ENCODE measurements around the gene TSR2. TPM values are rescaled to one million over a fixed set of nuclear protein-coding genes. Genes with fewer than 3 reads are reported as not detected.

Gene TSR2
- total RNA-seq, 1 experiment from 2014 or later: 53.0 TPM

- Histone ChIP-seq H3K27me3 (ENCODE audit: insufficient read depth, low read depth) (peaks cover 28% of the 10 kb centered on the region), H3K4me2 (no peak overlapping the region), H3K4me1 (replicated peaks; ENCODE audit: insufficient read depth) (no peaks in the 10 kb centered on the region), H4K20me1 (ENCODE audit: insufficient read depth) (no peaks in the 10 kb centered on the region), H3K36me3 (ENCODE audit: low read depth) (no peaks in the 10 kb centered on the region), H3K9me2 (ENCODE audit: insufficient read depth) (no peaks in the 10 kb centered on the region), H3F3A (ENCODE audit: insufficient read depth, low read depth) (no peaks in the 10 kb centered on the region), H3K9me3 (ENCODE audit: insufficient read depth, low read depth) (no peaks in the 10 kb centered on the region), H3K4me3 (no peak overlapping the region), H3K27ac (no peak overlapping the region), H2AFZ (no peak overlapping the region), H3K79me2 (ENCODE audit: low read depth) (no peaks in the 10 kb centered on the region)
- BruUV-seq (replicated peaks): no TSS peak
- no peak for DNase-seq
- CTCF ChIA-PET: no interaction called here
- no peak for TF ChIP-seq EZH2 (IDR thresholded peaks at IDR 0.05; ENCODE audit: low read depth)
- TF ChIP-seq CTCF (conservative IDR thresholded peaks at IDR 0.05): no peak
- intact Hi-C loops (cut with micrococcal nuclease; ENCODE audit: unreplicated experiment): no loop called here
- POLR2A ChIA-PET (ENCODE audit: unreplicated experiment): no interaction called here
Measured at GRCh38 chrX:54416965-54417364, 23.2 kb upstream of the TSR2 start.

GRCh38 chrX:54419559-54420302, 20.5 kb upstream of the TSR2 start:
- POLR2A ChIA-PET (ENCODE audit: unreplicated experiment): no interaction called here
- CTCF ChIA-PET: no interaction called here
- Histone ChIP-seq H3K4me1 (replicated peaks; ENCODE audit: insufficient read depth) (no peaks in the 10 kb centered on the region), H3K27me3 (ENCODE audit: insufficient read depth, low read depth) (peaks cover 19% of the 10 kb centered on the region), H3K4me2 (no peak overlapping the region), H4K20me1 (ENCODE audit: insufficient read depth) (no peaks in the 10 kb centered on the region), H3K79me2 (ENCODE audit: low read depth) (no peaks in the 10 kb centered on the region), H3K9me3 (ENCODE audit: insufficient read depth, low read depth) (no peaks in the 10 kb centered on the region), H3K4me3 (no peak overlapping the region), H3K27ac (no peak overlapping the region), H2AFZ (no peak overlapping the region), H3K9me2 (ENCODE audit: insufficient read depth) (no peaks in the 10 kb centered on the region), H3F3A (ENCODE audit: insufficient read depth, low read depth) (no peaks in the 10 kb centered on the region), H3K36me3 (ENCODE audit: low read depth) (no peaks in the 10 kb centered on the region)
- TF ChIP-seq CTCF (conservative IDR thresholded peaks at IDR 0.05) (no peak), EZH2 (IDR thresholded peaks at IDR 0.05; ENCODE audit: low read depth) (no peak)
- intact Hi-C loops (cut with micrococcal nuclease; ENCODE audit: unreplicated experiment): no loop called here
- no peak for DNase-seq
- BruUV-seq (replicated peaks): no TSS peak

GRCh38 chrX:54422168-54422567, 18.0 kb upstream of the TSR2 start:
- Histone ChIP-seq H4K20me1 (ENCODE audit: insufficient read depth) (no peaks in the 10 kb centered on the region), H3F3A (ENCODE audit: insufficient read depth, low read depth) (no peaks in the 10 kb centered on the region), H3K27me3 (ENCODE audit: insufficient read depth, low read depth) (no peaks in the 10 kb centered on the region), H3K27ac (no peak overlapping the region), H3K36me3 (ENCODE audit: low read depth) (no peaks in the 10 kb centered on the region), H3K9me2 (ENCODE audit: insufficient read depth) (no peaks in the 10 kb centered on the region), H3K4me2 (no peak overlapping the region), H3K4me3 (no peak overlapping the region), H3K79me2 (ENCODE audit: low read depth) (no peaks in the 10 kb centered on the region), H3K4me1 (replicated peaks; ENCODE audit: insufficient read depth) (no peaks in the 10 kb centered on the region), H3K9me3 (ENCODE audit: insufficient read depth, low read depth) (no peaks in the 10 kb centered on the region), H2AFZ (no peak overlapping the region)
- POLR2A ChIA-PET (ENCODE audit: unreplicated experiment): no interaction called here
- CTCF ChIA-PET: no interaction called here
- BruUV-seq (replicated peaks): no TSS peak
- intact Hi-C loops (cut with micrococcal nuclease; ENCODE audit: unreplicated experiment): no loop called here
- TF ChIP-seq CTCF (conservative IDR thresholded peaks at IDR 0.05) (no peak), EZH2 (IDR thresholded peaks at IDR 0.05; ENCODE audit: low read depth) (no peak)
- DNase-seq: no peak
